WTC11 (cell line): ENCODE measurements around the gene NTN1. TPM values are rescaled to one million over a fixed set of nuclear protein-coding genes. Genes with fewer than 3 reads are reported as not detected.

Experiments used
- ATAC-seq: fragments of 200-7000 bp; cut with Tn5 transposase; 2 replicates; pipeline ENCODE4 v1.10.0; 2021; ENCODE audit warnings: mild to moderate bottlenecking, moderate library complexity
- CTCF ChIA-PET: fragments of 300-600 bp; sonication (Branson Sonifier 250); formaldehyde crosslinking; loops from one replicate; lab custom pipeline; 2021; ENCODE audit warnings: antibody characterized with exemption; lab: Charles Lee
- POLR2A ChIA-PET: fragments of 350-600 bp; sonication (Branson Sonifier 250); formaldehyde crosslinking; loops from one replicate; lab custom pipeline; 2021; ENCODE audit warnings: antibody characterized with exemption; lab: Charles Lee
- DNase-seq: peaks from one replicate; pipeline ENCODE4 v3.0.0; 2021; ENCODE audit warnings: low spot score
- H3K27ac Mint-ChIP-seq: 2 replicates; pipeline ENCODE4 v1.8.0; 2021; ENCODE audit warnings: mixed read lengths
- H3K27me3 Mint-ChIP-seq: 2 replicates; pipeline ENCODE4 v1.8.0; 2021; ENCODE audit warnings: low read depth, mild to moderate bottlenecking, moderate library complexity, mixed read lengths
- H3K36me3 Mint-ChIP-seq: 2 replicates; pipeline ENCODE4 v1.8.0; 2021; ENCODE audit warnings: mixed read lengths
- H3K4me1 Mint-ChIP-seq: 2 replicates; pipeline ENCODE4 v1.8.0; 2022; ENCODE audit warnings: mixed read lengths
- H3K4me3 Mint-ChIP-seq: 2 replicates; pipeline ENCODE4 v1.8.0; 2021; ENCODE audit warnings: mild to moderate bottlenecking, moderate library complexity, mixed read lengths
- H3K9me3 Mint-ChIP-seq: 2 replicates; pipeline ENCODE4 v1.8.0; 2021; ENCODE audit warnings: mixed read lengths
- CREB1 ChIP-seq: sonication (generic); formaldehyde crosslinking; IDR thresholded peaks from 2 replicates; pipeline ENCODE4 v1.8.0; 2023; ENCODE audit warnings: mild to moderate bottlenecking, missing genetic modification reagents
- ELF4 ChIP-seq: sonication (generic); formaldehyde crosslinking; IDR thresholded peaks from 2 replicates; pipeline ENCODE4 v1.8.1; 2022; ENCODE audit warnings: low read depth, mild to moderate bottlenecking, moderate library complexity, missing genetic modification reagents
- FOXJ3 ChIP-seq: sonication (generic); formaldehyde crosslinking; IDR thresholded peaks from 2 replicates; pipeline ENCODE4 v1.9.0; 2021; ENCODE audit warnings: missing genetic modification reagents, mild to moderate bottlenecking, borderline replicate concordance
- GRHL2 ChIP-seq: fragments of 250-450 bp; sonication (Bioruptor Pico); IDR thresholded peaks from 2 replicates; pipeline ENCODE4 v1.8.0; 2022; ENCODE audit warnings: mild to moderate bottlenecking, moderate library complexity; ENCODE audit not compliant: insufficient replicate concordance, severe bottlenecking
- MXD4 ChIP-seq: fragments of 250-450 bp; sonication (Bioruptor Pico); IDR thresholded peaks from 2 replicates; pipeline ENCODE4 v1.8.0; 2021; ENCODE audit warnings: mild to moderate bottlenecking, moderate library complexity, borderline replicate concordance
- NR3C1 ChIP-seq: sonication (generic); formaldehyde crosslinking; conservative IDR thresholded peaks from 2 replicates; pipeline ENCODE4 v1.8.1; 2023; ENCODE audit warnings: low read depth, mild to moderate bottlenecking, missing genetic modification reagents
- RELA ChIP-seq: sonication (generic); formaldehyde crosslinking; IDR thresholded peaks from 2 replicates; pipeline ENCODE4 v1.8.1; 2022; ENCODE audit warnings: missing genetic modification reagents, mild to moderate bottlenecking, borderline replicate concordance
- TCF7 ChIP-seq: sonication (generic); formaldehyde crosslinking; IDR thresholded peaks from 2 replicates; pipeline ENCODE4 v1.8.0; 2022; ENCODE audit warnings: mild to moderate bottlenecking, low read depth, missing genetic modification reagents, moderate library complexity
- TP53 ChIP-seq: sonication (generic); formaldehyde crosslinking; IDR thresholded peaks from 2 replicates; pipeline ENCODE4 v1.8.1; 2023; ENCODE audit warnings: mild to moderate bottlenecking, missing genetic modification reagents
- ZBTB21 ChIP-seq: sonication (generic); formaldehyde crosslinking; IDR thresholded peaks from 2 replicates; pipeline ENCODE4 v1.8.1; 2023; ENCODE audit warnings: mild to moderate bottlenecking, missing genetic modification reagents, borderline replicate concordance
- ZNF121 ChIP-seq: sonication (generic); formaldehyde crosslinking; IDR thresholded peaks from 2 replicates; pipeline ENCODE4 v1.8.0; 2023; ENCODE audit warnings: missing genetic modification reagents
- ZNF396 ChIP-seq: fragments of 250-450 bp; sonication (Bioruptor Pico); IDR thresholded peaks from 2 replicates; pipeline ENCODE4 v1.8.0; 2021; ENCODE audit warnings: mild to moderate bottlenecking, moderate library complexity, borderline replicate concordance
- ZNF416 ChIP-seq: fragments of 250-450 bp; sonication (Bioruptor Pico); IDR thresholded peaks from 2 replicates; pipeline ENCODE4 v1.9.0; 2021; ENCODE audit warnings: mild to moderate bottlenecking, inconsistent platforms
- ZNF425 ChIP-seq: fragments of 250-450 bp; sonication (Bioruptor Pico); conservative IDR thresholded peaks from 2 replicates; pipeline ENCODE4 v1.9.0; 2021; ENCODE audit warnings: mild to moderate bottlenecking
- total RNA-seq: library from RNA; stranded (reverse); gene quantifications from 3 replicates; pipeline ENCODE4 v1.2.3, GENCODE V29; 2021
- TF ChIP-seq, protein P1 (sequence below): sonication (generic); formaldehyde crosslinking; IDR thresholded peaks from 2 replicates; pipeline ENCODE4 v1.8.1; 2023; ENCODE audit warnings: mild to moderate bottlenecking, moderate library complexity, missing genetic modification reagents
- TF ChIP-seq, protein P2 (sequence below): sonication (generic); formaldehyde crosslinking; IDR thresholded peaks from 2 replicates; pipeline ENCODE4 v1.8.1; 2022; ENCODE audit warnings: low read depth, missing genetic modification reagents, borderline replicate concordance
- TF ChIP-seq, protein P3 (sequence below): sonication (generic); formaldehyde crosslinking; IDR thresholded peaks from 2 replicates; pipeline ENCODE4 v1.8.1; 2023; ENCODE audit warnings: mild to moderate bottlenecking, missing genetic modification reagents, borderline replicate concordance
- TF ChIP-seq, protein P4 (sequence below): sonication (generic); formaldehyde crosslinking; IDR thresholded peaks from 2 replicates; pipeline ENCODE4 v1.8.0; 2023; ENCODE audit warnings: missing genetic modification reagents
- TF ChIP-seq, protein P5 (sequence below): sonication (generic); formaldehyde crosslinking; conservative IDR thresholded peaks from 2 replicates; pipeline ENCODE4 v1.8.1; 2023; ENCODE audit warnings: mild to moderate bottlenecking, low read depth, missing genetic modification reagents, moderate library complexity
- TF ChIP-seq, protein P6 (sequence below): fragments of 250-450 bp; sonication (Bioruptor Pico); IDR thresholded peaks from 2 replicates; pipeline ENCODE4 v1.8.0; 2021; ENCODE audit warnings: mild to moderate bottlenecking

Gene NTN1
- total RNA-seq, 1 experiment from 2014 or later = 5.5 TPM

- no peaks in the 10 kb centered on the region for H3K36me3 Mint-ChIP-seq
- ChIA-PET POLR2A (no interaction called here), CTCF (interaction anchor here (1.2 kb wide), 1 partner anchor 46 kb away, joined by 3 read pairs; no protein-coding TSS in a partner anchor)
- H3K9me3 Mint-ChIP-seq = no peaks in the 10 kb centered on the region
- no peak for DNase-seq
- no peaks in the 10 kb centered on the region for H3K27me3 Mint-ChIP-seq
- TF ChIP-seq ZBTB21 (CRISPR knock-in tag) (no peak), CREB1 (CRISPR knock-in tag) (no peak), TP53 (no peak), ZNF121 (no peak), GRHL2 (no peak), TCF7 (CRISPR knock-in tag) (no peak), ZNF416 (CRISPR knock-in tag) (no peak), NR3C1 (CRISPR knock-in tag) (no peak), ZNF396 (CRISPR knock-in tag) (no peak), RELA (CRISPR knock-in tag) (no peak), MXD4 (CRISPR knock-in tag) (no peak), ELF4 (CRISPR knock-in tag) (no peak), FOXJ3 (CRISPR knock-in tag) (no peak), ZNF425 (CRISPR knock-in tag) (no peak)
- TF ChIP-seq, protein P1, sequence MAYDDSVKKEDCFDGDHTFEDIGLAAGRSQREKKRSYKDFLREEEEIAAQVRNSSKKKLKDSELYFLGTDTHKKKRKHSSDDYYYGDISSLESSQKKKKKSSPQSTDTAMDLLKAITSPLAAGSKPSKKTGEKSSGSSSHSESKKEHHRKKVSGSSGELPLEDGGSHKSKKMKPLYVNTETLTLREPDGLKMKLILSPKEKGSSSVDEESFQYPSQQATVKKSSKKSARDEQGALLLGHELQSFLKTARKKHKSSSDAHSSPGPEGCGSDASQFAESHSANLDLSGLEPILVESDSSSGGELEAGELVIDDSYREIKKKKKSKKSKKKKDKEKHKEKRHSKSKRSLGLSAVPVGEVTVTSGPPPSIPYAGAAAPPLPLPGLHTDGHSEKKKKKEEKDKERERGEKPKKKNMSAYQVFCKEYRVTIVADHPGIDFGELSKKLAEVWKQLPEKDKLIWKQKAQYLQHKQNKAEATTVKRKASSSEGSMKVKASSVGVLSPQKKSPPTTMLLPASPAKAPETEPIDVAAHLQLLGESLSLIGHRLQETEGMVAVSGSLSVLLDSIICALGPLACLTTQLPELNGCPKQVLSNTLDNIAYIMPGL (CRISPR knock-in tag) = no peak
- TF ChIP-seq, protein P2, sequence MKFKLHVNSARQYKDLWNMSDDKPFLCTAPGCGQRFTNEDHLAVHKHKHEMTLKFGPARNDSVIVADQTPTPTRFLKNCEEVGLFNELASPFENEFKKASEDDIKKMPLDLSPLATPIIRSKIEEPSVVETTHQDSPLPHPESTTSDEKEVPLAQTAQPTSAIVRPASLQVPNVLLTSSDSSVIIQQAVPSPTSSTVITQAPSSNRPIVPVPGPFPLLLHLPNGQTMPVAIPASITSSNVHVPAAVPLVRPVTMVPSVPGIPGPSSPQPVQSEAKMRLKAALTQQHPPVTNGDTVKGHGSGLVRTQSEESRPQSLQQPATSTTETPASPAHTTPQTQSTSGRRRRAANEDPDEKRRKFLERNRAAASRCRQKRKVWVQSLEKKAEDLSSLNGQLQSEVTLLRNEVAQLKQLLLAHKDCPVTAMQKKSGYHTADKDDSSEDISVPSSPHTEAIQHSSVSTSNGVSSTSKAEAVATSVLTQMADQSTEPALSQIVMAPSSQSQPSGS (CRISPR knock-in tag) = no peak
- TF ChIP-seq, protein P3, sequence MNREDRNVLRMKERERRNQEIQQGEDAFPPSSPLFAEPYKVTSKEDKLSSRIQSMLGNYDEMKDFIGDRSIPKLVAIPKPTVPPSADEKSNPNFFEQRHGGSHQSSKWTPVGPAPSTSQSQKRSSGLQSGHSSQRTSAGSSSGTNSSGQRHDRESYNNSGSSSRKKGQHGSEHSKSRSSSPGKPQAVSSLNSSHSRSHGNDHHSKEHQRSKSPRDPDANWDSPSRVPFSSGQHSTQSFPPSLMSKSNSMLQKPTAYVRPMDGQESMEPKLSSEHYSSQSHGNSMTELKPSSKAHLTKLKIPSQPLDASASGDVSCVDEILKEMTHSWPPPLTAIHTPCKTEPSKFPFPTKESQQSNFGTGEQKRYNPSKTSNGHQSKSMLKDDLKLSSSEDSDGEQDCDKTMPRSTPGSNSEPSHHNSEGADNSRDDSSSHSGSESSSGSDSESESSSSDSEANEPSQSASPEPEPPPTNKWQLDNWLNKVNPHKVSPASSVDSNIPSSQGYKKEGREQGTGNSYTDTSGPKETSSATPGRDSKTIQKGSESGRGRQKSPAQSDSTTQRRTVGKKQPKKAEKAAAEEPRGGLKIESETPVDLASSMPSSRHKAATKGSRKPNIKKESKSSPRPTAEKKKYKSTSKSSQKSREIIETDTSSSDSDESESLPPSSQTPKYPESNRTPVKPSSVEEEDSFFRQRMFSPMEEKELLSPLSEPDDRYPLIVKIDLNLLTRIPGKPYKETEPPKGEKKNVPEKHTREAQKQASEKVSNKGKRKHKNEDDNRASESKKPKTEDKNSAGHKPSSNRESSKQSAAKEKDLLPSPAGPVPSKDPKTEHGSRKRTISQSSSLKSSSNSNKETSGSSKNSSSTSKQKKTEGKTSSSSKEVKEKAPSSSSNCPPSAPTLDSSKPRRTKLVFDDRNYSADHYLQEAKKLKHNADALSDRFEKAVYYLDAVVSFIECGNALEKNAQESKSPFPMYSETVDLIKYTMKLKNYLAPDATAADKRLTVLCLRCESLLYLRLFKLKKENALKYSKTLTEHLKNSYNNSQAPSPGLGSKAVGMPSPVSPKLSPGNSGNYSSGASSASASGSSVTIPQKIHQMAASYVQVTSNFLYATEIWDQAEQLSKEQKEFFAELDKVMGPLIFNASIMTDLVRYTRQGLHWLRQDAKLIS = no peak
- TF ChIP-seq, protein P4, sequence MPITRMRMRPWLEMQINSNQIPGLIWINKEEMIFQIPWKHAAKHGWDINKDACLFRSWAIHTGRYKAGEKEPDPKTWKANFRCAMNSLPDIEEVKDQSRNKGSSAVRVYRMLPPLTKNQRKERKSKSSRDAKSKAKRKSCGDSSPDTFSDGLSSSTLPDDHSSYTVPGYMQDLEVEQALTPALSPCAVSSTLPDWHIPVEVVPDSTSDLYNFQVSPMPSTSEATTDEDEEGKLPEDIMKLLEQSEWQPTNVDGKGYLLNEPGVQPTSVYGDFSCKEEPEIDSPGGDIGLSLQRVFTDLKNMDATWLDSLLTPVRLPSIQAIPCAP (CRISPR knock-in tag) = no peak
- TF ChIP-seq, protein P5, sequence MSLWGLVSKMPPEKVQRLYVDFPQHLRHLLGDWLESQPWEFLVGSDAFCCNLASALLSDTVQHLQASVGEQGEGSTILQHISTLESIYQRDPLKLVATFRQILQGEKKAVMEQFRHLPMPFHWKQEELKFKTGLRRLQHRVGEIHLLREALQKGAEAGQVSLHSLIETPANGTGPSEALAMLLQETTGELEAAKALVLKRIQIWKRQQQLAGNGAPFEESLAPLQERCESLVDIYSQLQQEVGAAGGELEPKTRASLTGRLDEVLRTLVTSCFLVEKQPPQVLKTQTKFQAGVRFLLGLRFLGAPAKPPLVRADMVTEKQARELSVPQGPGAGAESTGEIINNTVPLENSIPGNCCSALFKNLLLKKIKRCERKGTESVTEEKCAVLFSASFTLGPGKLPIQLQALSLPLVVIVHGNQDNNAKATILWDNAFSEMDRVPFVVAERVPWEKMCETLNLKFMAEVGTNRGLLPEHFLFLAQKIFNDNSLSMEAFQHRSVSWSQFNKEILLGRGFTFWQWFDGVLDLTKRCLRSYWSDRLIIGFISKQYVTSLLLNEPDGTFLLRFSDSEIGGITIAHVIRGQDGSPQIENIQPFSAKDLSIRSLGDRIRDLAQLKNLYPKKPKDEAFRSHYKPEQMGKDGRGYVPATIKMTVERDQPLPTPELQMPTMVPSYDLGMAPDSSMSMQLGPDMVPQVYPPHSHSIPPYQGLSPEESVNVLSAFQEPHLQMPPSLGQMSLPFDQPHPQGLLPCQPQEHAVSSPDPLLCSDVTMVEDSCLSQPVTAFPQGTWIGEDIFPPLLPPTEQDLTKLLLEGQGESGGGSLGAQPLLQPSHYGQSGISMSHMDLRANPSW (CRISPR knock-in tag) = no peak
- TF ChIP-seq, protein P6, sequence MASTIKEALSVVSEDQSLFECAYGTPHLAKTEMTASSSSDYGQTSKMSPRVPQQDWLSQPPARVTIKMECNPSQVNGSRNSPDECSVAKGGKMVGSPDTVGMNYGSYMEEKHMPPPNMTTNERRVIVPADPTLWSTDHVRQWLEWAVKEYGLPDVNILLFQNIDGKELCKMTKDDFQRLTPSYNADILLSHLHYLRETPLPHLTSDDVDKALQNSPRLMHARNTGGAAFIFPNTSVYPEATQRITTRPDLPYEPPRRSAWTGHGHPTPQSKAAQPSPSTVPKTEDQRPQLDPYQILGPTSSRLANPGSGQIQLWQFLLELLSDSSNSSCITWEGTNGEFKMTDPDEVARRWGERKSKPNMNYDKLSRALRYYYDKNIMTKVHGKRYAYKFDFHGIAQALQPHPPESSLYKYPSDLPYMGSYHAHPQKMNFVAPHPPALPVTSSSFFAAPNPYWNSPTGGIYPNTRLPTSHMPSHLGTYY (CRISPR knock-in tag) = no peak
- H3K4me3 Mint-ChIP-seq = no peak overlapping the region
- ATAC-seq = no peak
- H3K27ac Mint-ChIP-seq = no peak overlapping the region
- peaks cover 8% of the 10 kb centered on the region; the same call in 1 of the 2 replicates for H3K4me1 Mint-ChIP-seq
Measured at GRCh38 chr17:9208381-9209105, 187.2 kb downstream of the NTN1 start.
